ENCODE measurements around the gene PAEP.
"Not testable (repeated sequence)": the region's sequence is repeated elsewhere in the genome, so short reads cannot be mapped to it uniquely, and the experiment has no call there.

The PAEP gene

GRCh38 chr9:135561391-135562234, at the start of gene PAEP:
Gene PAEP (plus strand): TSS chr9:135561756.
- DNase-seq (ENCODE audit: low read depth in 2 of 2): no peak

GRCh38 chr9:135512241-135512603, 49.3 kb upstream of the PAEP start:
- DNase-seq (ENCODE audit: low read depth in 2 of 2): no peak

GRCh38 chr9:135512904-135513303, 48.7 kb upstream of the PAEP start:
- no peak for DNase-seq (ENCODE audit: low read depth in 2 of 2)

- no peak for DNase-seq (ENCODE audit: low read depth in 2 of 2)
Observed at GRCh38 chr9:135513351-135513846, 48.2 kb upstream of the PAEP start.

- DNase-seq (ENCODE audit: low read depth in 2 of 2): not testable (repeated sequence)
Observed at GRCh38 chr9:135513906-135514305, 47.6 kb upstream of the PAEP start.

- no peak for DNase-seq (ENCODE audit: low read depth in 2 of 2)
Observed at GRCh38 chr9:135514342-135515082, 47.0 kb upstream of the PAEP start.

- DNase-seq (ENCODE audit: low read depth in 2 of 2): no peak
Observed at GRCh38 chr9:135515083-135515951, 46.2 kb upstream of the PAEP start.

GRCh38 chr9:135516132-135516860, 45.3 kb upstream of the PAEP start:
- DNase-seq (ENCODE audit: low read depth in 2 of 2): no peak

- DNase-seq (ENCODE audit: low read depth in 2 of 2): no peak
Observed at GRCh38 chr9:135517407-135517822, 44.1 kb upstream of the PAEP start.

- DNase-seq (ENCODE audit: low read depth in 2 of 2): no peak
Observed at GRCh38 chr9:135519179-135519971, 42.2 kb upstream of the PAEP start.

- no peak for DNase-seq (ENCODE audit: low read depth in 2 of 2)
Observed at GRCh38 chr9:135520916-135521607, 40.5 kb upstream of the PAEP start, which contains the start of gene LCN1. Gene LCN1 (plus strand): TSS chr9:135521440. CDS start chr9:135521498, 58 bp downstream.

GRCh38 chr9:135521608-135522095, 39.9 kb upstream of the PAEP start:
- no peak for DNase-seq (ENCODE audit: low read depth in 2 of 2)

GRCh38 chr9:135522137-135522877, 39.2 kb upstream of the PAEP start:
- no peak for DNase-seq (ENCODE audit: low read depth in 2 of 2)

- no peak for DNase-seq (ENCODE audit: low read depth in 2 of 2)
Observed at GRCh38 chr9:135522931-135523330, 38.6 kb upstream of the PAEP start.

GRCh38 chr9:135523521-135524129, 37.9 kb upstream of the PAEP start:
- DNase-seq (ENCODE audit: low read depth in 2 of 2): no peak

GRCh38 chr9:135524130-135524861, 37.3 kb upstream of the PAEP start:
- no peak for DNase-seq (ENCODE audit: low read depth in 2 of 2)

GRCh38 chr9:135525241-135526088, 36.1 kb upstream of the PAEP start:
- no peak for DNase-seq (ENCODE audit: low read depth in 2 of 2)

Measured in stimulated activated CD4-positive, alpha-beta T cell treated with anti-CD3 and anti-CD28 coated beads, Interleukin-12 subunit alpha, Interleukin-12 subunit beta, amount 100 ng/mL, for 24 hours (primary cell).